GM12874 (cell line): ENCODE results near the gene PHACTR3.

Source experiments
- CTCF ChIP-seq: IDR thresholded peaks from 2 replicates; pipeline ENCODE4 v1.5.1; 2011; ENCODE audit warnings: low read depth, mild to moderate bottlenecking, control low read depth, low read length, moderate library complexity; ENCODE audit not compliant: insufficient read depth

PHACTR3 gene

GRCh38 chr20:59802471-59803221 is 198.3 kb downstream of the PHACTR3 start:
- no peak for TF ChIP-seq CTCF

- TF ChIP-seq CTCF: no peak
These were observed 200.0 kb downstream of the PHACTR3 start for GRCh38 chr20:59804347-59804746.

GRCh38 chr20:59804871-59805665 is 200.7 kb downstream of the PHACTR3 start:
- no peak for TF ChIP-seq CTCF

GRCh38 chr20:59805786-59806577 is 201.6 kb downstream of the PHACTR3 start:
- no peak for TF ChIP-seq CTCF

GRCh38 chr20:59806578-59806975 is 202.2 kb downstream of the PHACTR3 start:
- no peak for TF ChIP-seq CTCF

- TF ChIP-seq CTCF: no peak
These were observed 203.8 kb downstream of the PHACTR3 start for GRCh38 chr20:59807909-59808728.
